Activated T-cell treated with anti-CD3 and anti-CD28 coated beads for 48 hours (primary cell): ENCODE results near the gene PPP1R26.
"Not testable (repeated sequence)": the region's sequence is repeated elsewhere in the genome, so short reads cannot be mapped to it uniquely, and the experiment has no call there.

Source experiments
- DNase-seq: peaks from one replicate; pipeline ENCODE4 v3.0.0-alpha.2; 2020; ENCODE audit warnings: low read depth

The PPP1R26 gene

GRCh38 chr9:135505406-135506187 is 26.0 kb downstream of the PPP1R26 start:
- no peak for DNase-seq

GRCh38 chr9:135506327-135507103 is 26.9 kb downstream of the PPP1R26 start:
- no peak for DNase-seq

GRCh38 chr9:135507104-135508035 is 27.8 kb downstream of the PPP1R26 start:
- no peak for DNase-seq

- no peak for DNase-seq
Measured at GRCh38 chr9:135508211-135508820, 28.7 kb downstream of the PPP1R26 start.

- no peak for DNase-seq
Measured at GRCh38 chr9:135509458-135509857, 29.9 kb downstream of the PPP1R26 start.

- DNase-seq = no peak
Measured at GRCh38 chr9:135512241-135512603, 32.6 kb downstream of the PPP1R26 start.

- DNase-seq = no peak
Measured at GRCh38 chr9:135512904-135513303, 33.3 kb downstream of the PPP1R26 start.

GRCh38 chr9:135513351-135513846 is 33.8 kb downstream of the PPP1R26 start:
- no peak for DNase-seq

- not testable (repeated sequence) for DNase-seq
Measured at GRCh38 chr9:135513906-135514305, 34.3 kb downstream of the PPP1R26 start.

- no peak for DNase-seq
Measured at GRCh38 chr9:135514342-135515082, 34.9 kb downstream of the PPP1R26 start.

GRCh38 chr9:135515083-135515951 is 35.7 kb downstream of the PPP1R26 start:
- no peak for DNase-seq

- no peak for DNase-seq
Measured at GRCh38 chr9:135516132-135516860, 36.7 kb downstream of the PPP1R26 start.

- no peak for DNase-seq
Measured at GRCh38 chr9:135517407-135517822, 37.8 kb downstream of the PPP1R26 start.

- no peak for DNase-seq
Measured at GRCh38 chr9:135519179-135519971, 39.8 kb downstream of the PPP1R26 start.

GRCh38 chr9:135520916-135521607 is 41.5 kb downstream of the PPP1R26 start, which contains the start of gene LCN1:
Gene LCN1 (plus strand): TSS chr9:135521440. CDS start chr9:135521498, 58 bp downstream.
- DNase-seq = no peak

GRCh38 chr9:135521608-135522095 is 42.1 kb downstream of the PPP1R26 start:
- DNase-seq = no peak

GRCh38 chr9:135522137-135522877 is 42.7 kb downstream of the PPP1R26 start:
- no peak for DNase-seq
